SKM-1 (cell line): Measurements from ENCODE around the gene COL9A3.
A peak's percentile ranks its signal among the peaks of the same experiment; 100 is the strongest.
"Not testable (repeated sequence)": the region's sequence is repeated elsewhere in the genome, so short reads cannot be mapped to it uniquely, and the experiment has no call there.

ENCODE experiments used
- DNase-seq: peaks from one replicate; lab custom pipeline; 2025; ENCODE audit not compliant: unreplicated experiment; lab: John Stamatoyannopoulos, UW

The COL9A3 gene

GRCh38 chr20:62852841-62853240 is 36.0 kb downstream of the COL9A3 start:
- no peak for DNase-seq

DNA sequence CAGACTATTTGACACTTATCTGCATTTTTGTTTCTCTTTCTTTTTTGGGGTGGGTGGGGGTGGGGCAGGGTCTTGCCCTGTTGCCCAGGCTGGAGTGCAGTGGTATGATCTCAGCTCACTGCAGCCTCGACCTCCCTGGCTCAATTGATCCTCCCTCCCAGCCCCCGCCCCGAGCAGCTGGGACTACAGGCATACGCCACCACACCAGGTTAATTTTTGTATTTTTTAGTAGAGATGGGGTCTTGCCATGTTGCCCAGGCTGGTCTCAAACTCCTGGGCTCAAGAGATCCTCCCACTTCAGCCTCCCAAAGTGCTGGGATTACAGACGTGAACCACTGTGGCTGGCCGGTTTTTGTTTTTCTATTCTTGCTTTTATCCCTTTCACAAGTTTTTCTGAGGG is 36.5 kb downstream of the COL9A3 start:
- DNase-seq: not testable (repeated sequence)

DNA sequence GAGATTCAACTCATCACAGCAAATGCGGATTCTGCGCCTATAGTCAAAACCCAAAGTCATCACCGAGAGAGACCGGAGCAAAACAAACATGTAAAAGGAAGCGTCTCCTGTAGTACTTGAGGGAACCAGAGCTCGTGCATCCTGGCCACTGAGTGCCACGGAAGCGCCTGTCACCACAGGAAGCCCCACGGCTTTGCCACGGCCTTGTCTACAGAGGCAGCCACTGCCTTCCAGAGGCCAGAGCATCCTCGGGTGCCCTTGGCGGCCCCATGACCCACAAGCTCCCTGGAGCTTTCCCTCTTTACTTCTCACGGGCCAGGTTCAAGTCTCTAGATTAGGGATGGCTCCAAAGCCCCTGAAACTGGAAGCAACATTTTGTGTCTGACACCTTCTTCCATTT is 37.3 kb downstream of the COL9A3 start:
- no peak for DNase-seq

DNA sequence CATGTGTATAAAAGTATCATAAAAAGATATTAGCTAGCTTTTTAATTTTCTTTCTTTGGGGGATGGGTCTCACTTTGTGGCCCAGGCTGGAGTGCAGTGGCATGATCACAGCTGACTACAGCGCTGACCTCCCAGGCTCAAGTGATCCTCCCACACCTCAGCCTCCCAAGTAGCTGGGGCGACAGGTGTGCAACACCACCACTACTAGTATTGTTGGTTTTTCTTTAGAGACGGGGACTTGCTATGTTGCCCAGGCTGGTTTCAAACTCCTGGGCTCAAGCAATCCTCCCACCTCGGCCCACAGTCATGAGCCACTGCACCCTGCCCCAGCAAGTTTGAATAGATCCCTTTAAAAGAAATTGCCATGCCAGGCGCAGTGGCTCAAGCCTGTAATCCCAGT is 38.3 kb downstream of the COL9A3 start:
- no peak for DNase-seq

- DNase-seq: no peak
Observed at GRCh38 chr20:62856931-62857619, 40.2 kb downstream of the COL9A3 start.

- no peak for DNase-seq
Observed at GRCh38 chr20:62858058-62858830, 41.4 kb downstream of the COL9A3 start.

- no peak for DNase-seq
Observed at GRCh38 chr20:62859721-62860120, 42.9 kb downstream of the COL9A3 start.

DNA sequence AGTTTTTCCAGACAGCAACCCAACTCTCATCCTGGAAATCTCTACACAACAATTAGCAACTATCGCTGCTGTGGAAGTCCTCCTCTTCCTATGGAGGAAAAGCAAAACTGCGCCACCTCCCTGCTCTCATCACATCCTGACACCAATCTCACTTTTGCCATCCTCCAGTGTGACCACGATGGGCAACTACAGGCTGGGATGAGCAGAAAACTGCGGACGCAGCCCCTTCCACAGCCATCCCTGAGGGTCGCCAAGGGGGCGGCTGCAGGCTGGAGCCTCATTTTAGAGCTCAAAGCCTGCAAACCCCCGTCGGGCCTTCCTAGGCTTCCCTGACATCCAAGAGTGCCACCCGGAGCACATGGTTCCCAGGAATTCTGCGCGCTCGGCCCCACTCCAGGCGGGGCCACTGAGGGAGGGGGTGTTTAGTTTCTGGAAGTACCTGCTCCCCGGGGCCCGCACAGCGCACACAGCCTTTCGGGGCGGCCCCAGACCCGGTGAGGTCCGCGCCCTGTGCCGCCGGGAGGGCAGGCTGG is 43.6 kb downstream of the COL9A3 start:
- DNase-seq: no peak

DNA sequence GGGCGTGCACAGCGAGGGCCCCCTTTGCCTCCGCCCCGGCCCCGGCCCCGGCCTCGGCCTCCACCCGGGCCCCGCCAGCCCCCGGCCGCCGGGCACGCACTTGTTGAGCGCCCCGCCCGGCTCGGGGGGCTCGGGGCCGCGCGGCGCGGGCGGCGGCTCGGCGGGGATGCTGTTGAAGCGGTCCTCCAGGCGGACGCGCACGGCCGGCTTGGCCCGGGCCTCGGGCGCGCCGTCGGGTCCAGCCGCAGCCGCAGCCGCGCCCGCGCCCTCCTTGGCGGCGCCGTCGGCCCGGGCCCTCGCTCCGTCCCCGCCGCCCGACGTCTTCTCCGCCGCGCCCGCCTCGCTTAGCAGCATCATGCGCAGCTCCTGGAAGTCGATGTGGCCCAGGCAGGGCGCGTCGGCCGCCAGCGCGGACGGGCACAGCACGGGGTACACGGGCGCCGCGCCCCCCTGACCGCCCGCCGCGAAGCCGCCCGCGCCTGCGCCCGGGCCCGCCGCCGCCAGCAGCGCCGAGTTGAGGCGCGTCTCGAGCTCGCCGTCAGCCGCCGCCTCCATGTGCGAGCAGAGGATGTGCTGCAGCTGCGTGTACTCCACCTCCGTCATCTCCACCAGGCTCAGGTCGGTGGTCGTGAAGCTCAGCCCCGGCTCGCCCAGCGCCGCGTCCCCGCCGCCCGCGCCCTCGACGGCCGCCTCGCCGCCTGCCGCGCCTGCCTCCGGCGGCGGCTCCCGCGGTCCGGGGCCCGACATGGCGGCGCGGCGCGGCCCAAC is 44.3 kb downstream of the COL9A3 start:
- no peak for DNase-seq

DNA sequence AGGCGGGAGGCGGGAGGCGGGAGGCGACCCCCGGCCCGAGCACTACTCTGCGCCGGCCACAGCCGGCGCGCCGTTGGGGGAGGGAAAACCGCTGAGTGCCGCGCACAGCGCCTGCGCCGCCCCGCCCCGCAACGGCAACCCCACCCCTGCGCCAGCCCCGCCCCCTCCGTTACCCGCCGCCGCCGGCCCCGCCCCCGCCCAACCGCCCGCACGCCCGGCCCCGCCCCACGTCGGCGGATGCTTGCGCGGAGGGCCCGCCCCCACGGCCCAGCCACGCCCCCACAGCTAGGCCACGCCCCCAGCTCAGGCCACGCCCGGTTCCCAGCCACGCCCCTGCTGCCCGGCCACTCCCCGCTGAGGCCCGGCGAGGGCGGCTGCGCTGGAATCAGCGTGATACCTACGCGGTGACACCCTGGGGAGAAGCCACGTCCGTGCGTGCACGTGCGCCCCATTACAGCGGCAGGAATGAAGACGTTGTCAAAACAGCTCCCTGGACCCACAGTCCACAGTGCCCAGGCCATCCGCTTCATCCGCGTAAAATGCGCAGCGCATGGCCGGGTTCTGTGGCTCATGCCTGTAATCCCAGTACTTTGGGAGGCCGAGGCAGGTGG is 45.0 kb downstream of the COL9A3 start, which contains the start of gene TCFL5:
TSS of gene TCFL5 (minus strand) at position 97 of the 611 bp plus-strand sequence. CDS start 152 bp downstream, outside the sequence.
- peak; percentile 60 for DNase-seq

DNA sequence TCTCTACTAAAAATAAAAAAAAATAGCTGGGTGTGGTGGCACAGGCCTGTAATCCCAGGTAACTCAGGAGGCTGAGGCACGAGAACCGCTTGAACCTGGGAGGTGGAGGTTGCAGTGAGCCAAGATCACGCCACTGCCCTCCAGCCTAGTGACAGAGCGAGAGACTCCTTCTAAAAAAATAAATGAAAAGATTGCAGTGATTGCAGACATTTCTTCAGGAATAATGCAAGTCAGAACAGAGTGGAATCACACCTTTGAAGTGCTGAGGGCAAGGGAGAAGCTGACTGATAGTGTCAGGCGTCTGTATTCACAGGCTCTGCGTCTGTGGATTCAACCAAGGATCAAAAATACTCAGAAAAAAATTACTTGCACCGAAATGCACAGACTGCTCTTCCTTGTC is 47.4 kb downstream of the COL9A3 start:
- DNase-seq: no peak

- DNase-seq: no peak
Observed at GRCh38 chr20:62872184-62872847, 55.5 kb downstream of the COL9A3 start.

GRCh38 chr20:62872862-62873261 is 56.0 kb downstream of the COL9A3 start:
- no peak for DNase-seq

- DNase-seq: no peak
Observed at GRCh38 chr20:62873280-62873679, 56.4 kb downstream of the COL9A3 start.

DNA sequence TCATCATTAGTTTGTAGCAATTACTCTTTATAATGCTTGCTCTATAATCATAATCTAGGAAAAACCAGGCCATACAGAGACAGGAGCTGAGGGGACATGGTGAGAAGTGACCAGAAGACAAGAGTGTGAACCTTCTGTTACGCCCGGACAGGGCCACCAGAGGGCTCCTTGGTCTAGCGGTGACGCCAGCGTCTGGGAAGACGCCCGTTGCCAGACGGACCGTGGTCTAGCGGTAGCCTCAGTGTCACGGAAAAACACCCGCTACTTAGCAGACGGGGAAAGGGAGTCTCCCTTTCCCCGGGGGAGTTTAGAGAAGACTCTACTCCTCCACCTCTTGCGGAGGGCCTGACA is 56.8 kb downstream of the COL9A3 start:
- not testable (repeated sequence) for DNase-seq

GRCh38 chr20:62874964-62875344 is 58.1 kb downstream of the COL9A3 start:
- DNase-seq: no peak

GRCh38 chr20:62875419-62876361 is 58.8 kb downstream of the COL9A3 start:
- no peak for DNase-seq

DNA sequence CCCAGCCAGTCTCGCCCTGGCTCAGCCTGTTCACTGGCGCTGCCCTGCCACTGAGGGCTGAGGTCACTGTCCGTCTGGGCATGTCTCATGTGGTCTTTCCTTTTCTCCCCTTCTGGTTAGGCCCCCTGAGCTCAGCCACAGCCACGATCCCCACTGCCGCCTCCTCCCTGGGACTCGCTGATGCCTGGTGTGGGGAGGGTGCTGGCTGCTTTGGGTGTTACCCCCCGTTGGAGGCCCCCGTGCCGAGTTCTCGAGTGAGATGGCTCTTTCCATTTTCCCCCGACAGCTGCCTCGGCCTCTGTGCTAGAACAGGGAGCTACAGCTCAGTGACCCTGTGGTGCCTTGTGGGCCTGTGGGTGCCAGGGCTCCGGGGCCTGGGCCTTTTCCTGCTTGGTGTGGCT is 59.7 kb downstream of the COL9A3 start:
- DNase-seq: no peak
